Activated naive CD8-positive, alpha-beta T cell (primary cell): ENCODE data around the gene CXCR4.

ENCODE experiments used
- H3K27ac Mint-ChIP-seq: one replicate; pipeline ENCODE4 v1.8.0; 2021; ENCODE audit warnings: mixed read lengths
- H3K27me3 Mint-ChIP-seq: one replicate; pipeline ENCODE4 v1.8.0; 2021; ENCODE audit warnings: mixed read lengths
- H3K36me3 Mint-ChIP-seq: one replicate; pipeline ENCODE4 v1.8.0; 2021; ENCODE audit warnings: mixed read lengths
- H3K4me1 Mint-ChIP-seq: one replicate; pipeline ENCODE4 v1.8.0; 2021; ENCODE audit warnings: low read depth, mixed read lengths
- H3K4me3 Mint-ChIP-seq: one replicate; pipeline ENCODE4 v1.8.0; 2021; ENCODE audit warnings: mild to moderate bottlenecking, mixed read lengths
- H3K9me3 Mint-ChIP-seq: one replicate; pipeline ENCODE4 v1.8.0; 2021; ENCODE audit warnings: low read depth, mixed read lengths

CXCR4 gene

DNA sequence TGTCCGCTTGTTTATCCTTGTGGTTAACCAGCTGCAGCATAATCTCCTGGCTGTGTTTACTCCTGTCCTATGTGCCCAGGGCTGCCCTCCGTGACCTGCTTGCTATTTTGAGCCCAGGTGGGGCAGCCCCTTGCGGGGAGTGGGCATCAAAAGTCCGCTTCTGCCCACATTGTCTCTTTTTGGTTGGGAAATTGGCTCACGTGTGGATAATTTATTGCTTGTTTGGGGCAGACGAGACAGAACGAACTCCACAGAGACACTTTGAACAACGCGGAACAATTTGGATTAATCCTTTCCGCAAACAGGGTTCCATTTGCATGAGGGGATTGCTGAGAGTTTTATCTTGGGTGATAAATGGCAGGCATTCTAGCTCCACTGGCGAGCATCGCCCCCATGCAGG is 8.1 kb upstream of the CXCR4 start:
- peak overlapping the region; percentile 76 for H3K27ac Mint-ChIP-seq
- H3K27me3 Mint-ChIP-seq: no peaks in the 10 kb centered on the region
- peak overlapping the region; percentile 56 for H3K4me3 Mint-ChIP-seq
- no peaks in the 10 kb centered on the region for H3K36me3 Mint-ChIP-seq
- H3K9me3 Mint-ChIP-seq: no peaks in the 10 kb centered on the region
- H3K4me1 Mint-ChIP-seq: peaks cover 96% of the 10 kb centered on the region

DNA sequence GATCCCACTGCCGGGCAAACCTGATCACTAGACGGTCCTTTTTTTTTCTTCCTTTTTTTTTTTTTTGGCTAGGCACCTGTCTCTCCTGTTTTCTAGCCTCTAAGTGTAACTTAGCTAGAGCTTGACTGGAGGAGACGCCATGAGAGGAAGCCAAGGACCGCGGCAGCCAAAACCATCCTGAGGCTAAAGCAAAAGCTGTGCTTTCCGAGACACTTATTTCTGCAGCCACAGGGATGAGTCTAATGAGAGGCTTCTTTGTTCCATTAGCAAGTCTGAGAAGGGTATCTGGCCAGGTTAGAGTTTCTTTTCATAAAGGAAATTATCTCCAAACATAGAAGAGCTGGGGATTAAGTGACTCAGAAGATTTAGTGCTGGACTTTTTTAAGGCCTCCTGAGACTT is 7.3 kb upstream of the CXCR4 start:
- Mint-ChIP-seq H3K27me3 (no peaks in the 10 kb centered on the region), H3K36me3 (no peaks in the 10 kb centered on the region), H3K4me3 (peak overlapping the region; percentile 67)

DNA sequence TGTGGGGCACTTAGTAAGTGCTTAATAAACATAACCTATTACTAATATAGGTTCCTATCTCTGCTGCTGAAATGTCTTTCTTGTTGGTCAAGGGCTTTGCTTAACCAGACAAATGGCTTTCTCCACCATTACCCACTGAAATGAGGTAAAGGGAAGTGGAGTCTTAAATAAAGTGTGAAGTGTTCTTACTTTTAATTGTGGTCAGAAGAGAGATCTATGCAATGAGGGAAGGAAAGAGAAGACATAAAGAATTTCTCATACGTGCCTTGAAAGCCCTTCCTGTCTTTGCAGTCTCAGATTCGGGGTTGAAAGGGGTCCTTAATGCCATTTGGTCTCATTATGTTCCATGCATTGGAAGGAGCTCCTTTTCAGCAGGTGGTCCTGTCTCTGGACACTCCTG is 6.9 kb upstream of the CXCR4 start:
- H3K27me3 Mint-ChIP-seq: no peaks in the 10 kb centered on the region

More for the DNA sequence above, 7.3 kb upstream of the CXCR4 start:
- Mint-ChIP-seq H3K27ac (peak overlapping the region; percentile 86), H3K9me3 (no peaks in the 10 kb centered on the region), H3K4me1 (peaks cover 96% of the 10 kb centered on the region)

DNA sequence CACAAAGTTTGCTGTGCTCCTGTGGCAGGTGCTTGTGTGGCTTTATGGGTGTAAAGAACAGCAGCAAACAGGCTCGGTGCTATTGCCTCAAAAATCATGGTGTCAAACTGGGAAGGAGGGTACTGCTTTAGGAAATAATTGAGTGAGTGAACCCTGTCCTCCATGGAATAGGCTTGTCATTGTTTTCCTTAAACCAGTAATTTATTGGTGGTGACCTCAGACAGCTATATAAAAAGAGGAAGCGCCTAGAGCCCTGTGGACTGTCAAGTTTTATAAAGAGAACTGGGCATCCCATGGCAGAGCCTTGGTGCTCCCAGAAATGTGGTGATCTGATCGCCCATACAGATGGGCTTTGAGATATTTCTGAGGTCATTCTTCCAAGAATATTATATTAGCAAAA is 4.7 kb upstream of the CXCR4 start:
- Mint-ChIP-seq H3K4me1 (peaks cover 85% of the 10 kb centered on the region), H3K27ac (peak overlapping the region; percentile 41), H3K9me3 (no peaks in the 10 kb centered on the region), H3K36me3 (no peaks in the 10 kb centered on the region), H3K4me3 (peak overlapping the region; percentile 40), H3K27me3 (no peaks in the 10 kb centered on the region)

More for the DNA sequence above, 6.9 kb upstream of the CXCR4 start:
- Mint-ChIP-seq H3K36me3 (no peaks in the 10 kb centered on the region), H3K4me3 (peak overlapping the region; percentile 67), H3K9me3 (no peaks in the 10 kb centered on the region), H3K27ac (peak overlapping the region; percentile 86), H3K4me1 (peaks cover 96% of the 10 kb centered on the region)

DNA sequence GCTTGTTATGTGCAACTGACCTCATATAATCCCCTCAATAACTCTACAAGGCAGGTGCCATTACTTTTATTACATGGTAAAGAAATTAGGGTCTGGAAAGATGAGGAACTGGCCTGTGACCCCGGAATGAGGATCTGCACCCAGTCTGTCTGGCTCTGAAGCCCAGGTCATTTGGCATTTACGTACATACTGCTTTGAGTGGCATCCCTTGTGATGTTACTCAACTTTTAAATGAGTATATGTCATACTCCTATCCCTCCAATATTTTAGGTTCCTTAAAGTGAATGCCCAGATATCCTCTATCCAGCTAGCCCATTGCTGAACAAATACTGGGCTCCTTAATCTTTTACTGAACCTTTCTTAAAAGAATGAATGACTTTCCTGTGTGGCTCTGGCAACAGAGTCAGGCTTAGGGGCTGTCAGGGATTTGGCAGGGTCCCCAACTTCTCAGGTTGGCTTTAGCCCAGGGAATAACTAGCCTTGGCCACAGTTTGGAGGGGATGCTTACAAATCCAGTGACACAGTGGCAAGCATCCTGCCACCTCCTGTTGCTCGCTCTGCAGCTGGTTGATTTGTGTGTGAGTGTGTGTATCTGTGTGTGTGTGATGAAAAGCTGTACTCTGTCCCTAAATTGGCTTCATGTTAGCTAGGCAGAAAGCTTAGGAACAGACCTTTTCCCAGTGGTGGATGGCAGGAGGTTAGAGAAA is 3.4 kb upstream of the CXCR4 start:
- Mint-ChIP-seq H3K4me3 (no peak overlapping the region), H3K9me3 (no peaks in the 10 kb centered on the region), H3K27me3 (no peaks in the 10 kb centered on the region), H3K36me3 (no peaks in the 10 kb centered on the region), H3K27ac (peak overlapping the region; percentile 81), H3K4me1 (peaks cover 75% of the 10 kb centered on the region)

DNA sequence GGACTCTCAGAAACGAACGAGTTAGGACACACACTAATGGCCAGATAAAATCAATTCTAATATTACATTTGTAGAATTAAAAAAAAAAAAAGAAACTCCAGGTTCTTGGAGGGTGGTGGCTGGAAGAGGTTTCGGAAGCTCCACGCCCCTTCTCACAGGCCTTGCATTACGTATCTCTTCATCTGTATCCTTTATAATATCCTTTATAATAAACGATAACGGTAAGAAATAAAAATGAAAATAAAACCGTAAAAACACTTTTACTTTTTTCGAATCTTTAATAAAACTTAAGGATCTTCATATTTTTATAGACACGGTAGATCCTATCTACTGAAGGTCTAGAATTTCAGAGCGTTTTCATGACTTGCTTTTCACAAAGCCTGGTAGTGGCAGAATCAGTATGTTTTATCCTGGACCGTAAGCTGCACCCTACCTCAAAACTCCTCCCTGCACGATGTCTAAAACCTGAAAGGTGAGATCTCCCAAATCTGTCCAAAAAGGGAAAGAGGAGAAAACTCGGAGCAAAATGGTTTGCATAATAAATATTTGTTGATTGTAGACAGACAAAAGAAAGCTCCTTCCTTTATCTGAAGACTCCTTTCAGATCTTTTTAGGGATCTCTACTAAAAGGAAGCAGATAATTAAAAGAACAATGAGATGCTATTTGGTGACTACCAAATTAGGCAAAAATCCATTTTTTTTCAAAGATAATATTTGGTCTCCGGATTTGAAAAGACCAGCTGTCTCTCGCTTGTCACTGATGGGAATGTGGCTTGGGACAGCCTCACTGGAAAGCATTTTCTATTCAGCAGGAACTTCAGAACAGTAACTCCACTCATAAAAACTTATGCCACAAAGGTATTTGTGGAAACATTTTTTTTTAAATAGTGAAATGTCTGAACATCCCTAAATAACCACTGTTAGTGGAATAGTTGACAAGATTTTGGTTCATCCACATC is 2.0 kb upstream of the CXCR4 start:
- Mint-ChIP-seq H3K27me3 (no peaks in the 10 kb centered on the region), H3K36me3 (peaks cover 3% of the 10 kb centered on the region), H3K4me3 (peak overlapping the region; percentile 94), H3K27ac (peak overlapping the region; percentile 61), H3K4me1 (peaks cover 72% of the 10 kb centered on the region), H3K9me3 (no peaks in the 10 kb centered on the region)

DNA sequence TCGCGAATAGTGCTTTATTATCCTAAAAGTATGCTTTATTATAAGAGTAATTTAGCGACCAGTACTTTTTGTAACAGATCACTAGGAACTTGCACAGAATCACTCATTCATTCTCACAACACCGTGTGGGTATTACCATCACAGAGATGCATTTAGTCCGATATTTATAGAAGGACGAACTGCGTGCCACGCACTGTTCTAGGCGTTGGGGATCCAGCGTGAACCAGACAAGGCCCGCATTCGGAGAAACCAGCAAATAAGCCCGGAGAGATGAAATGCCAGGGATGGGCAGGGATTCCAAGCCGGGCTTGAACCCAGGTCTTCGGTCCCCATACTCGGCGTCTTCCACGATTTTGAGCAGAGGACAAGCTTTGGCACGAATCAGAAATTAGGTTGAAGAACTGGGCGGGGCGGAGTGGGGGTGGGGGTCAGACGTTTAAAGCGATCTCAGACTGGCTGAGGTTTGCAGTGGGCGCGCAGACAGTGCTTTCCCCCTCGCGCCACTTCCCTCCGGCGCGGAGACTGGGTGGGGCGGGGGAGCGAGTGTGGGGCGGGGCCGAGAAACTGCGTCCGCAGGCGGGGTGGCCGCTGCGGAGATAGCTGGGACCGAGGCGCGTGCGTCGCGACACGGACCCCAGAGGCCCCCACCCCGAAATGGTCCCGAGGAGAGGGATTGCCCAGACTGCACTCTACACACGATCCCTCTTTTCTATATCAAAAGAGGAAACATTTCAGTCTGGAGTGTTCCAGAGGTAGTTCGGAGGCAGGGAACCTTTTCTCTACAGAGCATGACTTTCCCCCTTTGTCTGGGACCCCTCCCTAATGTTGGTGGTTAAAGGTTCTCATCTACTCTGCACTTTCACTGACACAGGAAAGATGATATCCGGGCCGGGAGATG is 1.1 kb upstream of the CXCR4 start:
- peaks cover 7% of the 10 kb centered on the region for H3K36me3 Mint-ChIP-seq
- peak overlapping the region; percentile 94 for H3K4me3 Mint-ChIP-seq
- no peaks in the 10 kb centered on the region for H3K27me3 Mint-ChIP-seq
- peaks cover 71% of the 10 kb centered on the region for H3K4me1 Mint-ChIP-seq
- H3K27ac Mint-ChIP-seq: peak overlapping the region; percentile 93
- no peaks in the 10 kb centered on the region for H3K9me3 Mint-ChIP-seq

DNA sequence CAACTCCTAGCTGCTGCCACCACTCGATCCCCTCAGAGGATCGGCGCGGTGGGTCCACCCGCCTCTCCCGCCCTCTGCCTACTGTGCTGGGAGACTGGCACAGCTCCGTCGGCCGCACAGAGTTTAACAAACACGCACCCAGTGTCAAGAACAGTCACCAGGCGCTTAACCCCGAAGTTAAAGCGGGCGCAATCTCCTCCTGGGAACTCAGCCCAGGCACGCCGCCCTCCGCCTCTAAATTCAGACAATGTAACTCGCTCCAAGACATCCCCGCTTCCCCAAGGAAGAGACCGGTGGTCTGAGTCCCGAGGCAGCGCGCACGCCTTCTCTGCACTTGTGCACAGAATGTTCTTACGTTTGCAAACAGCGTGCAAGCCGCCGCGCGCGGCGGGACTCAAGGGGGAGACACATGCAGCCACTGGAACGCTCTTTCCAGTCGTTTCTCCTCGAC is 533 bp downstream of the CXCR4 start:
- H3K4me1 Mint-ChIP-seq: peaks cover 72% of the 10 kb centered on the region
- H3K9me3 Mint-ChIP-seq: no peaks in the 10 kb centered on the region
- peaks cover 12% of the 10 kb centered on the region for H3K36me3 Mint-ChIP-seq
- no peaks in the 10 kb centered on the region for H3K27me3 Mint-ChIP-seq
- H3K27ac Mint-ChIP-seq: peak overlapping the region; percentile 91
- H3K4me3 Mint-ChIP-seq: peak overlapping the region; percentile 94

DNA sequence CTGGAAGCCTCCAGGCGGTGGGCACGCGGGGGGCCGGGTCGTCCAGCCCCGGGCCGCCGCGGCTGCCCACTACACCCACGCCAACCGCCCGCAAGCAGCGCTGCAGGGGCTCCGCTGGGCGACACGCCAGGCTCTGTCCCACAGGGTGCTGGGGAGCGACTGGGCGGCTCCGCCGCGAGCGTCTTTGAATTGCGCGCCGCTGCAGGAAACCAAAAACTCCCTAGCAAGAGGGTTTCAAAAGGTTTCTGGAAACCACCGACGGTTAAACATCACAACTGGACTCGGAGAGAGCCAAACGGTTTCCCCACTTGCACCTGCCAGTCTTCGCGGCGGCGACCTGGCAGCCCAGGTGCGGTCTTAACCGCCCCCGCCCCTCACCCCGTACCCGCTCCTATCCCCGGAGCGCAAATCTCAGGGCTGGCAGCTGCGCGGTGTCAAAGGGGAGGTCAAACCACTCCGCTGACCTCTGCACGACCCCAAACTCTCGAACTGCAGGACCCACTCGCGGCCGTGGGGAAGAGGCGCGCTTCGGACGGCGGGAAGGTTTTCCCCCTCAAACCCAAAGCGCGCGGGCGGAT is 1.0 kb downstream of the CXCR4 start:
- H3K27me3 Mint-ChIP-seq: no peaks in the 10 kb centered on the region
- H3K36me3 Mint-ChIP-seq: peaks cover 12% of the 10 kb centered on the region
- H3K9me3 Mint-ChIP-seq: no peaks in the 10 kb centered on the region
- H3K4me3 Mint-ChIP-seq: peak overlapping the region; percentile 94
- peak overlapping the region; percentile 91 for H3K27ac Mint-ChIP-seq
- peaks cover 70% of the 10 kb centered on the region for H3K4me1 Mint-ChIP-seq

DNA sequence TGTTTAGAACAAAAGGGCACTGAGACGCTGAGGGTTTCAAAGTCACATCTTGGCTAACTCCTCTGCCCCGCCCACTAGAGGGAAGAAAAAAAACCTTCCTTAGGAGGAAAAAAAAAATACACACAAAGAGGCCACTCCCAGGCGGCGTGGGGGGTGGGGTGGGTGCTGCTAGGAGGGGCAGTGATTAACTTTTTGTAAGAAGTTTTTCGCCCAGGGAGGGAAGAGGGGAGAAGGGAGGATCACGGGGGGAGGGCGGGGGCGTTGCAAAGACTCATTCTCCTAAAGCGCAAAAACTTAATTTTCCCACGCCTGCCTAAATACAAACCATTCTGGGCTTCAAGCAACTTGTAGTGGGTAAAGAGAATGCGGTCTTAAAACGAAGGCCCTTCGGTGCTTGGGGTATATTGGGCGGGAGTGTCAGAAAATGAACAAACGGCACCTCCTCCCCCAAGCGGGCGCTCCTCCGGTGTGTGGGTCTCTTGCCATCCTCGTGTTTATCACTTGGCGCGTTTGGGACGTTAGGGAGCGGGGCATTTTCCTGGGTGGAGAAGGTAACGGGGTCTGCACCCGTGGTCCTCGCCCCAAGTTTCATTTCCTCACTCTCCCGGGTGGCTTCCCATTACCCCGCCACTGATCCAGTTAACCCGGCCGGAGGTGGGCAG is 1.7 kb downstream of the CXCR4 start:
- H3K27ac Mint-ChIP-seq: peak overlapping the region; percentile 89
- H3K36me3 Mint-ChIP-seq: peaks cover 12% of the 10 kb centered on the region
- H3K9me3 Mint-ChIP-seq: no peaks in the 10 kb centered on the region
- peaks cover 66% of the 10 kb centered on the region for H3K4me1 Mint-ChIP-seq
- peak overlapping the region; percentile 86 for H3K4me3 Mint-ChIP-seq
- no peaks in the 10 kb centered on the region for H3K27me3 Mint-ChIP-seq

DNA sequence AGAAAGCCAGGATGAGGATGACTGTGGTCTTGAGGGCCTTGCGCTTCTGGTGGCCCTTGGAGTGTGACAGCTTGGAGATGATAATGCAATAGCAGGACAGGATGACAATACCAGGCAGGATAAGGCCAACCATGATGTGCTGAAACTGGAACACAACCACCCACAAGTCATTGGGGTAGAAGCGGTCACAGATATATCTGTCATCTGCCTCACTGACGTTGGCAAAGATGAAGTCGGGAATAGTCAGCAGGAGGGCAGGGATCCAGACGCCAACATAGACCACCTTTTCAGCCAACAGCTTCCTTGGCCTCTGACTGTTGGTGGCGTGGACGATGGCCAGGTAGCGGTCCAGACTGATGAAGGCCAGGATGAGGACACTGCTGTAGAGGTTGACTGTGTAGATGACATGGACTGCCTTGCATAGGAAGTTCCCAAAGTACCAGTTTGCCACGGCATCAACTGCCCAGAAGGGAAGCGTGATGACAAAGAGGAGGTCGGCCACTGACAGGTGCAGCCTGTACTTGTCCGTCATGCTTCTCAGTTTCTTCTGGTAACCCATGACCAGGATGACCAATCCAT is 2.7 kb downstream of the CXCR4 start:
- peaks cover 12% of the 10 kb centered on the region for H3K36me3 Mint-ChIP-seq
- peaks cover 61% of the 10 kb centered on the region for H3K4me1 Mint-ChIP-seq
- no peaks in the 10 kb centered on the region for H3K27me3 Mint-ChIP-seq
- H3K4me3 Mint-ChIP-seq: peak overlapping the region; percentile 86
- H3K27ac Mint-ChIP-seq: peak overlapping the region; percentile 89
- no peaks in the 10 kb centered on the region for H3K9me3 Mint-ChIP-seq

DNA sequence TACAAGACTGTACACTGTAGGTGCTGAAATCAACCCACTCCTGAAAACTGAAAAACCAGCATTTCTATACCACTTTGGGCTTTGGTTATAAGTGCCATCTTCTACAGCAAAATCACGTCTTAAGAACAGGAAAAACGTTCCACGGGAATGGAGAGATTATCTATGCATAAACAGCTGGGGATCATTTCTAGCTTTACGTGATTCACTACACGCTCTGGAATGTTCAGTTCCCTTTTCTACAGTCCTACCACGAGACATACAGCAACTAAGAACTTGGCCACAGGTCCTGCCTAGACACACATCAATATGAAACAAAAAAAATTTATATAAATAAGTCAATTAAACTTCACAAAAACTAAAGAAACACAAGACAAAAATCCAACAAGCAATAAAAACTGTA is 3.6 kb downstream of the CXCR4 start:
- no peaks in the 10 kb centered on the region for H3K27me3 Mint-ChIP-seq
- H3K4me1 Mint-ChIP-seq: peaks cover 55% of the 10 kb centered on the region
- peak overlapping the region; percentile 86 for H3K4me3 Mint-ChIP-seq
- H3K27ac Mint-ChIP-seq: peak overlapping the region; percentile 79
- no peaks in the 10 kb centered on the region for H3K9me3 Mint-ChIP-seq
- H3K36me3 Mint-ChIP-seq: peaks cover 12% of the 10 kb centered on the region

DNA sequence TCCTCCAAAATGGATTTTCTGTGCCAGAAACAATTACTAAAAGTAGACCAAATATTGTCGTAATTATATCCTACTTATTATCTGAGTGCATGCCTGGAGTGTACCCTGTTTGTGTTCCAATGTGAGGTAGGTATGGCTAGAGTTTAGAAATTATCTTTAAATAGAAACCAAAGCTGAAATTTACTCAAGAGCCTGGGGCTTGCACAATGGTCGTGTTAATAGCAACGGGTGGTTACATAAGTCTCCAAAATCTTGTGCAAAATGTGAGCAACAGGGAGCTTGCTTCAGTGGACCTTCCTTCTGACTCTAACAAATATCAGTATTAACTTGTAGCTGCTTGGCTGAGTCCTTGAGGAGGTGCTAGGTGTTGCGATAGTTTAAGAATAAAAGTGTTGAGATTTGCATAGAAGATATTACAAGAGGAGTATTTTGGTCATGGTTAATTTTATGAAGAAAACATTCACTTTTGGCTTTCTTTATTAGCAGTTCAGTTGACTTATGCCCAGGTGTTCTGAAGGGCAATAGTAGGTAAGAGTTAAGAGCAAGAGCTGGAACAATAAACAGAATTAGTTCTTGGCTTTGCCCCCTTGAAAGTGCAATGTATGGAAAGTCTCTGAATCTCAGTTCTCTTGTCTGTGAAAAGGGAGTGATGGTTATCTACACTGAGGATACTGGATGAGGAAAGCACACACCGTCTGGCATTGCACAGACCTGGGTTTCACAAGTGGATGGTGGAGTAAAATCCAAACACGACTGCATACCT is 4.6 kb downstream of the CXCR4 start:
- Mint-ChIP-seq H3K27me3 (no peaks in the 10 kb centered on the region), H3K36me3 (peaks cover 12% of the 10 kb centered on the region), H3K9me3 (no peaks in the 10 kb centered on the region), H3K4me1 (peaks cover 49% of the 10 kb centered on the region), H3K4me3 (peak overlapping the region; percentile 86), H3K27ac (peak overlapping the region; percentile 79)
